ENCODE results near the gene MAD1L1.

- no peak for TF ChIP-seq POLR2A (IDR thresholded peaks at IDR 0.05)
- no peak for TF ChIP-seq CTCF (IDR thresholded peaks at IDR 0.05)
These were observed 82.9 kb downstream of the MAD1L1 start for GRCh38 chr7:2149672-2150444.
